GM12865 (cell line): Measurements from ENCODE around the gene ZNF217.
A peak's percentile ranks its signal among the peaks of the same experiment; 100 is the strongest.
"Not testable (repeated sequence)": the region's sequence is repeated elsewhere in the genome, so short reads cannot be mapped to it uniquely, and the experiment has no call there.

Experiments used
- DNase-seq: peaks from one replicate; pipeline ENCODE4 v3.0.0; 2010; ENCODE audit warnings: low read depth
- H3K4me3 ChIP-seq: 2 replicates; pipeline ENCODE4 v1.5.1; 2011; ENCODE audit warnings: mild to moderate bottlenecking, low read depth, low read length, control low read depth
- CTCF ChIP-seq: IDR thresholded peaks from 2 replicates; pipeline ENCODE4 v1.5.1; 2011; ENCODE audit warnings: low read length, control low read depth, low read depth, inconsistent platforms; ENCODE audit not compliant: insufficient read depth; ENCODE audit errors: missing control alignments

Gene ZNF217

DNA sequence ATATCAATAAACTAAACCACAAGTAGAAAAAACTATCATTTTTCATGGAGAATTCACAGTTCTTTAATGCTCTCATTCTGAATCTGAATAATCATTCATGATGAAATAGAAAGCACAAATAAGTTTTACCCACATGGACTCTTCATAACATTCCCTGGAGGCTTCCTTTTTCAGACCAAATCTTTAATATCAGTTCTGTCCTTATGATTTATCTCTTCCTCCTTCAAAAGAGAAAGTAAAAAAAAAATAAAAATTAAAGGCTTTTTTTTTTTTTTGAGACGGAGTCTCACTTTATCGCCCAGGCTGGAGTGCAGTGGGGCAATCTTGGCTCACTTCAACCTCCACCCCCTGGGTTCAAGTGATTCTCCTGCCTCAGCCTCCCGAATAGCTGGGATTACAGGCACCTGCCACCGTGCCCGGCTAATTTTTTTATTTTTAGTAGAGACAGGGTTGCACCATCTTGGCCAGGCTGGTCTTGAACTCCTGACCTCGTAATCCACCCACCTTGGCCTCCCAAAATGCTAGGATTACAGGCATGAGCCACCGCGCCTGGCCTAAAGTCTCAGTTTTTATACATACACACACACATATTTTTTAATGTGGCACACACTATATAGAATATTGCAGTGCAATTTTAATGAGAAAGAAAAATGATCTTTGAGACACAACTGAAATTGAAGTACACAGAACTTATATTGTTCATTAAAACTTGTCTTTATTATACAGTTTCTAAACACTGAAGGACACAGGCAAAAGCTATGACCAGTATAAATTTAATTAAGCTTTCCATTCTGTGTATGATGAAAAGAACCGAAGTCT lies 31.9 kb upstream of the ZNF217 start:
- no peak for TF ChIP-seq CTCF
- DNase-seq, result no peak
- no peak overlapping the region for H3K4me3 ChIP-seq

DNA sequence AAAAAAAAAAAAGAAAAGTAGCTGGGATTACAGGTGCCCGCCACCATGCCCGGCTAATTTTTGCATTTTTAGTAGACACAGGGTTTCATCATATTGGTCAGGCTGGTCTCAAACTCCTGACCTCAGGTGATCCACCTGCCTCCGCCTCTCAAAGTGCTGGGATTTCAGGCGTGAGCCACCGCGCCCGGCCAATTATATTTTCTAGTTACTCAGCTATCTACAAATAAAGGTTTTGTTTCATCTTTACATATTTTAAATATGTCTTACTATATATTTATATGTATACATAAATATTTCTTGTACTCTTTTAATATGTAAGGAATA lies 31.2 kb upstream of the ZNF217 start:
- not testable (repeated sequence) for H3K4me3 ChIP-seq, DNase-seq

GRCh38 chr20:53623454-53624211 lies 30.0 kb upstream of the ZNF217 start:
- DNase-seq, result peak; percentile 79
- TF ChIP-seq CTCF, result no peak
- peak overlapping the region; percentile 65 for H3K4me3 ChIP-seq

DNA sequence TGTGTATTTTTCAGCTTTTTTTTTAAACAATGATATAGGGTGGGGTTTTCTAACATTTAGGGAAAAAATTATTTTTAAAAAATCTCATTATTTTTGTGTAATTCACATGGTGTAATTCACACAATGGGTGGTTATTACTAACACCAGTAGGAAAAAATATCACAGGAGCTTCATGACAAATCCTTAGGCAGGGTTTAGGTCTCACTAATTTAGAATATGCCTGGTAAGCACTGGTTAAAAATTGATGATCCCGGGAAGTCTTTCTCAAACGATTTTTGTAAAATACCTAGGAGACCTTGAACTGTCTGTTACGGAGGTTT lies 29.5 kb upstream of the ZNF217 start:
- peak overlapping the region; percentile 65 for H3K4me3 ChIP-seq
- TF ChIP-seq CTCF, result no peak
- no peak for DNase-seq

- DNase-seq, result peak; percentile 66
- TF ChIP-seq CTCF, result no peak
- peak overlapping the region; percentile 65 for H3K4me3 ChIP-seq
Measured at GRCh38 chr20:53622247-53623133, 28.9 kb upstream of the ZNF217 start.

DNA sequence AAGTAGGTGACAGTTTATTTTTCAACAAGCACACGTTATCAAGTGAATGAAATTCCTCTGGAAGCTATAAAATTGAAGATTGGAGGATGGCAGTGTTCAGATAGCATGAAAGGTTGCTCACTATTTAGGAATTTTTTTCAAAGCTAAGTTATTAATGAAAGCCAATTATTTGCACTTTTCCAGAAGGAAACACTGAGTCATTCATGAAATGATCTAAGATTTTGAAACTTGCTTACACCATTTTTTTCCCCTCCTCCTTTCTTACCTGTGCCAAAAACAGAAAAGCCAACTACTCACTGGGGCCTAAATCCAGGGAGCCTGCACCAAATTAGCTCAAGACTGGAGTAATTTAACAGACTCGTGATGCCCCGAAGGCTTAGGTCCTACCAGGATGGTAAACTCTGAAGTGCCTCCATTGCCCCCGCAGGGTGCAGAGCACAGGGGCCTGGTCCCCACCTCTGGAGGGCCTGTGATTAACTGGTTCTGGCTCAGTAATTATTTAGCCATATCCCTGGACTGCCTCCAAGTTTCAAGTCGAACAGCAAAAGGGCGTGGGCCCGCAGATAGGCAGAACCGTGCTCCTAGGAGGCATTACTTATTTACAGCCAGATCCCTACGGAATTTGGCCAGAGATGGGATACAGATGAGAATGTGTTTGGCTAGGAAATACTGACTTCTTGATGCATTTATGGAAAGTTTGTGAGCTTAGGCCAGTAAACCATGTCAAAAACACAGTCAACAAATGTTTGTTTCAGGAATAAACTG lies 28.0 kb upstream of the ZNF217 start:
- peak overlapping the region; percentile 65 for H3K4me3 ChIP-seq
- DNase-seq, result peak; percentile 61
- TF ChIP-seq CTCF, result no peak

- H3K4me3 ChIP-seq, result not testable (repeated sequence)
Measured at GRCh38 chr20:53618490-53619000, 24.9 kb upstream of the ZNF217 start.

More at GRCh38 chr20:53618490-53619000, 24.9 kb upstream of the ZNF217 start:
- DNase-seq, result not testable (repeated sequence)
